Cerebellar cortex (tissue), 1 donor: ENCODE data around the gene ZSWIM9.

Experiments used
- DNase-seq: peaks from one replicate; pipeline ENCODE4 v3.0.0-alpha.2; 2015; ENCODE audit warnings: low spot score

The ZSWIM9 gene

GRCh38 chr19:48169939-48170803, at the start of gene ZSWIM9, which contains the start of gene LIG1:
Gene ZSWIM9, plus strand, starts transcription at chr19:48170680. Its CDS starts 1,123 bp downstream, at chr19:48171803.
Gene LIG1, minus strand, starts transcription at chr19:48170344. Its CDS starts 4,778 bp downstream, at chr19:48165566.
- DNase-seq, result peak; percentile 92

GRCh38 chr19:48121066-48121465, 49.4 kb upstream of the ZSWIM9 start:
- no peak for DNase-seq

- DNase-seq, result no peak
These were observed 48.5 kb upstream of the ZSWIM9 start for GRCh38 chr19:48121909-48122371.

GRCh38 chr19:48122421-48122820, 48.1 kb upstream of the ZSWIM9 start:
- no peak for DNase-seq

GRCh38 chr19:48123907-48124651, 46.4 kb upstream of the ZSWIM9 start:
- no peak for DNase-seq

GRCh38 chr19:48127561-48127960, 42.9 kb upstream of the ZSWIM9 start:
- DNase-seq, result no peak

GRCh38 chr19:48133094-48133493, 37.4 kb upstream of the ZSWIM9 start:
- DNase-seq, result no peak

- no peak for DNase-seq
These were observed 35.1 kb upstream of the ZSWIM9 start for GRCh38 chr19:48135411-48135810.

- no peak for DNase-seq
These were observed 33.9 kb upstream of the ZSWIM9 start for GRCh38 chr19:48136547-48136946.

GRCh38 chr19:48137411-48137810, 33.1 kb upstream of the ZSWIM9 start:
- no peak for DNase-seq

- DNase-seq, result no peak
These were observed 31.4 kb upstream of the ZSWIM9 start for GRCh38 chr19:48139053-48139452.

- no peak for DNase-seq
These were observed 22.8 kb upstream of the ZSWIM9 start for GRCh38 chr19:48147597-48148175.

GRCh38 chr19:48148576-48148975, 21.9 kb upstream of the ZSWIM9 start:
- no peak for DNase-seq

GRCh38 chr19:48149430-48149829, 21.1 kb upstream of the ZSWIM9 start:
- no peak for DNase-seq

- peak; percentile 81 for DNase-seq
These were observed 17.9 kb upstream of the ZSWIM9 start for GRCh38 chr19:48152551-48152950.

- no peak for DNase-seq
These were observed 16.5 kb upstream of the ZSWIM9 start for GRCh38 chr19:48154003-48154402.

GRCh38 chr19:48158210-48158790, 12.2 kb upstream of the ZSWIM9 start:
- no peak for DNase-seq

- DNase-seq, result no peak
These were observed 1.8 kb upstream of the ZSWIM9 start for GRCh38 chr19:48168689-48169088.

- peak; percentile 40 for DNase-seq
These were observed 922 bp upstream of the ZSWIM9 start for GRCh38 chr19:48169578-48169938.

GRCh38 chr19:48170817-48171347, 402 bp downstream of the ZSWIM9 start:
- DNase-seq, result peak; percentile 13

- no peak for DNase-seq
These were observed 1.2 kb downstream of the ZSWIM9 start for GRCh38 chr19:48171710-48172109.

- no peak for DNase-seq
These were observed 4.1 kb downstream of the ZSWIM9 start for GRCh38 chr19:48174445-48175030.
